Midbrain (tissue), 1 donor: ENCODE data around the gene SCP2.
"Not testable (repeated sequence)": the region's sequence is repeated elsewhere in the genome, so short reads cannot be mapped to it uniquely, and the experiment has no call there.

Source experiments
- DNase-seq: peaks from one replicate; lab custom pipeline; 2025; lab: John Stamatoyannopoulos, UW

The SCP2 gene

GRCh38 chr1:52916241-52916975 is 10.7 kb upstream of the SCP2 start:
- no peak for DNase-seq

GRCh38 chr1:52917156-52917555 is 9.9 kb upstream of the SCP2 start:
- no peak for DNase-seq

- no peak for DNase-seq
Measured at GRCh38 chr1:52917581-52917980, 9.5 kb upstream of the SCP2 start.

GRCh38 chr1:52918201-52918600 is 8.9 kb upstream of the SCP2 start:
- no peak for DNase-seq

GRCh38 chr1:52919051-52919722 is 7.9 kb upstream of the SCP2 start:
- no peak for DNase-seq

GRCh38 chr1:52919723-52920483 is 7.2 kb upstream of the SCP2 start:
- DNase-seq = no peak

GRCh38 chr1:52920791-52921291 is 6.2 kb upstream of the SCP2 start:
- peak; percentile 20 for DNase-seq

GRCh38 chr1:52925571-52926005 is 1.5 kb upstream of the SCP2 start:
- DNase-seq = no peak

- DNase-seq = no peak
Measured at GRCh38 chr1:52926864-52927211, 238 bp upstream of the SCP2 start.

GRCh38 chr1:52928015-52928404 is 934 bp downstream of the SCP2 start:
- DNase-seq = no peak

- no peak for DNase-seq
Measured at GRCh38 chr1:52929019-52929418, 1.9 kb downstream of the SCP2 start.

GRCh38 chr1:52937433-52938182 is 10.5 kb downstream of the SCP2 start:
- no peak for DNase-seq

GRCh38 chr1:52938183-52938451 is 11.0 kb downstream of the SCP2 start:
- DNase-seq = no peak

GRCh38 chr1:52943876-52944416 is 16.9 kb downstream of the SCP2 start:
- no peak for DNase-seq

- DNase-seq = no peak
Measured at GRCh38 chr1:52944566-52944965, 17.5 kb downstream of the SCP2 start.

- DNase-seq = no peak
Measured at GRCh38 chr1:52947490-52947889, 20.4 kb downstream of the SCP2 start.

GRCh38 chr1:52949602-52950001 is 22.5 kb downstream of the SCP2 start:
- DNase-seq = not testable (repeated sequence)

- no peak for DNase-seq
Measured at GRCh38 chr1:52952112-52952511, 25.0 kb downstream of the SCP2 start.

- peak; percentile 27 for DNase-seq
Measured at GRCh38 chr1:52955129-52955970, 28.3 kb downstream of the SCP2 start.

GRCh38 chr1:52963101-52963500 is 36.0 kb downstream of the SCP2 start:
- no peak for DNase-seq

GRCh38 chr1:52967666-52968065 is 40.6 kb downstream of the SCP2 start:
- no peak for DNase-seq
